Prostate gland (tissue), 2 donors: ENCODE measurements around the gene ANKAR. TPM values are rescaled to one million over a fixed set of nuclear protein-coding genes. Genes with fewer than 3 reads are reported as not detected.
"Not testable (repeated sequence)": the region's sequence is repeated elsewhere in the genome, so short reads cannot be mapped to it uniquely, and the experiment has no call there.

Source experiments
- DNase-seq: peaks from one replicate; pipeline ENCODE4 v3.0.0-alpha.2; 2019; ENCODE audit warnings: low spot score
- H3K27ac ChIP-seq, 2 donors: fragments of 200-600 bp; sonication (generic); 2 replicates each; pipeline ENCODE4 v1.5.1; 2017 to 2019
- H3K27me3 ChIP-seq: fragments of 200-600 bp; sonication (generic); replicated peaks from 2 replicates; pipeline ENCODE4 v1.5.1; 2019; ENCODE audit not compliant: insufficient read depth
- H3K36me3 ChIP-seq, 2 donors: fragments of 200-600 bp; sonication (generic); 1 replicate in 1 of 2; 2 replicates in 1 of 2; pipeline versions ENCODE4 v1.5.1 to v1.8.1; 2017 to 2019
- H3K4me1 ChIP-seq: fragments of 200-600 bp; sonication (generic); replicated peaks from 2 replicates; pipeline ENCODE4 v1.5.1; 2019
- H3K4me3 ChIP-seq, 2 donors: fragments of 200-600 bp; sonication (generic); 2 replicates each; pipeline ENCODE4 v1.5.1; 2017 to 2019
- H3K9me3 ChIP-seq: fragments of 200-600 bp; sonication (generic); 2 replicates; pipeline ENCODE4 v1.5.1; 2017
- CTCF ChIP-seq, 4 experiments: fragments of 200-600 bp in 2 of 4; fragments of 450-650 bp in 2 of 4; sonication (generic) in 2 of 4; IDR thresholded peaks; 1 replicate in 3 of 4; 2 replicates in 1 of 4; pipeline ENCODE4 v1.5.1; 2016 to 2019; ENCODE audit warnings: antibody characterized with exemption in 4 of 4, mild to moderate bottlenecking in 2 of 4, moderate library complexity in 2 of 4
- POLR2A ChIP-seq: fragments of 450-650 bp; IDR thresholded peaks from one replicate; pipeline ENCODE4 v1.6.1; 2016; ENCODE audit warnings: antibody characterized with exemption, mild to moderate bottlenecking
- POLR2AphosphoS5 ChIP-seq: sonication (generic); formaldehyde crosslinking; IDR thresholded peaks from one replicate; pipeline ENCODE4 v1.6.1; 2017; ENCODE audit warnings: antibody characterized with exemption
- WGBS: methylation state at CpG from one replicate; pipeline ENCODE4 v1.1.5; 2018; 5-methylcytosine and 5-hydroxymethylcytosine counted together
- intact Hi-C: fragments of 100-400 bp; cut with DNase I; formaldehyde crosslinking; loops from one replicate; pipeline ENCODE4 v1.14.2; 2022
- total RNA-seq, 2 donors: library from RNA; depleted of rRNA; stranded (reverse); fragments of >200 nt; gene quantifications; one replicate each; pipeline ENCODE4 v1.1.0, GENCODE V29; 2016

ANKAR gene
- total RNA-seq, 2 donors from 2014 or later, result 10.3 to 13.5 TPM

- Histone ChIP-seq H3K27ac (no peak overlapping the region), H3K4me3 (no peak overlapping the region), H3K9me3 (no peaks in the 10 kb centered on the region), H3K4me1 (no peaks in the 10 kb centered on the region), H3K27me3 (no peaks in the 10 kb centered on the region), H3K36me3 (no peaks in the 10 kb centered on the region)
- DNase-seq, result no peak
- TF ChIP-seq CTCF (IDR thresholded peaks at IDR 0.05) (no peak), POLR2AphosphoS5 (no peak), POLR2A (no peak)
- intact Hi-C loops, result no loop called here
- WGBS, result 76% methylated on average over 1 of the region's 1 CpG
These were observed 10.3 kb downstream of the ANKAR start for GRCh38 chr2:189684811-189685210.

GRCh38 chr2:189685540-189686229, 11.2 kb downstream of the ANKAR start:
- intact Hi-C loops, result no loop called here

GRCh38 chr2:189687796-189688195, 13.3 kb downstream of the ANKAR start:
- DNase-seq, H3K4me3 ChIP-seq, H3K9me3 ChIP-seq, H3K36me3 ChIP-seq, H3K4me1 ChIP-seq, H3K27ac ChIP-seq, intact Hi-C loops, H3K27me3 ChIP-seq: not testable (repeated sequence)
- WGBS, result 90% methylated on average over 1 of the region's 1 CpG

More at GRCh38 chr2:189685540-189686229, 11.2 kb downstream of the ANKAR start:
- Histone ChIP-seq H3K27me3 (no peaks in the 10 kb centered on the region), H3K36me3 (no peaks in the 10 kb centered on the region), H3K4me1 (no peaks in the 10 kb centered on the region), H3K9me3 (no peaks in the 10 kb centered on the region), H3K4me3 (no peak overlapping the region), H3K27ac (no peak overlapping the region)
- DNase-seq, result no peak
- TF ChIP-seq POLR2A, result no peak
- no peak for TF ChIP-seq POLR2AphosphoS5
- no peak for TF ChIP-seq CTCF (IDR thresholded peaks at IDR 0.05)
- WGBS, result 60% methylated on average over 2 of the region's 2 CpGs

GRCh38 chr2:189696223-189696622, 21.8 kb downstream of the ANKAR start:
- no peak overlapping the region for H3K27ac ChIP-seq
- no peak overlapping the region for H3K4me3 ChIP-seq
- no peaks in the 10 kb centered on the region for H3K4me1 ChIP-seq
- 84% methylated on average over 3 of the region's 3 CpGs for WGBS
- intact Hi-C loops, result no loop called here
- no peaks in the 10 kb centered on the region for H3K36me3 ChIP-seq
- H3K9me3 ChIP-seq, result no peaks in the 10 kb centered on the region
- no peaks in the 10 kb centered on the region for H3K27me3 ChIP-seq
- DNase-seq, result no peak
- TF ChIP-seq CTCF (IDR thresholded peaks at IDR 0.05) (no peak), POLR2AphosphoS5 (no peak), POLR2A (no peak)

- DNase-seq, result peak; percentile 40
- no peak overlapping the region for H3K4me3 ChIP-seq
- H3K9me3 ChIP-seq, result no peaks in the 10 kb centered on the region
- TF ChIP-seq CTCF (IDR thresholded peaks at IDR 0.05) (peak in 3 of 4 experiments; percentile 52 to 63 (median 61)), POLR2AphosphoS5 (no peak)
- H3K27me3 ChIP-seq, result no peaks in the 10 kb centered on the region
- H3K4me1 ChIP-seq, result no peaks in the 10 kb centered on the region
- H3K27ac ChIP-seq, result no peak overlapping the region
- intact Hi-C loops, result loop anchor here (2.0 kb wide), 1 partner anchor 37 kb away; the partner anchor contains the start of gene ASNSD1
- WGBS, result 41% methylated on average over 6 of the region's 6 CpGs
- no peaks in the 10 kb centered on the region for H3K36me3 ChIP-seq
These were observed 23.8 kb downstream of the ANKAR start for GRCh38 chr2:189698020-189698887.
